ENCODE data around the gene ART5. TPM values are rescaled to one million over a fixed set of nuclear protein-coding genes. Genes with fewer than 3 reads are reported as not detected.

ART5 gene
- total and polyA plus RNA-seq, 2 donors: 0.09 to 0.39 TPM

DNA sequence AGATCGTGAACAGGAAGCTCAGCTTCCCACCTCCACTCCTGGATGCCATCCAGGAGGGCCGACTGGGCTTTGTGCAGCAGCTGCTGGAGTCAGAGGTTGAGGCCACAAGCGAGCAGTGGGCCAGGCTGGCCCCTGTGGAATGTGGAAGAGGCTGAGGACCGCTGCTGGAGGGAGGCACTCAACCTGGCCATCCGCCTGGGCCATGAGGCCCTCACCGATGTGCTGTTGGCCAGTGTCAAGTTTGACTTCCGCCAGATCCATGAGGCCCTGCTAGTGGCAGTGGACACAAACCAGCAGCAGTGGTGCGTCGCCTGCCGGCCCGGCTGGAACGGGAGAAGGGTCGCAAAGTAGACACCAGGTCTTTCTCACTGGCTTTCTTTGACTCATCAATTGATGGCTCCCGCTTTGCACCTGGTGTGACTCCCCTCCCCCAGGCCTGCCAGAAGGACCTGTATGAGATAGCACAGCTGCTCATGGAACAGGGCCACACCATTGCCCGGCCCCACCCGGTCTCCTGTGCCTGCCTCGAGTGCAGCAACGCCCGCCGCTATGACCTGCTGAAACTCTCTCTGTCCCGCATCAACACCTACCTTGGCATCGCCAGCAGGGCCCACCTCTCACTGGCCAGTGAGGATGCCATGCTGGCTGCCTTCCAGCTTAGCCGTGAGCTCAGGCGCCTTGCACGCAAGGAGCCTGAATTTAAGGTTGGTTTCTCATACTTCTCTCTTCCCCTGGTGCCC lies 24.9 kb downstream of the ART5 start:
- no peak overlapping the region for H3K27ac ChIP-seq (ENCODE audit: low read depth in 1 of 2, low read length in 1 of 2)
- DNase-seq (ENCODE audit: low read depth in 6 of 9, low spot score in 9 of 9): no peak
- H3K36me3 ChIP-seq (ENCODE audit: control insufficient read depth in 2 of 2, insufficient read depth in 2 of 2, low read length in 1 of 2): no peaks in the 10 kb centered on the region
- H3K4me3 ChIP-seq (ENCODE audit: low read length in 2 of 2): no peak overlapping the region
- H3K27me3 ChIP-seq (ENCODE audit: control insufficient read depth in 2 of 2, insufficient read depth in 1 of 2, low read length in 1 of 2): peaks cover 0 to 2% of the 10 kb centered on the region in 2 donors
- peaks cover 0 to 14% of the 10 kb centered on the region in 2 donors for H3K4me1 ChIP-seq (ENCODE audit: control insufficient read depth in 2 of 2, insufficient read depth in 2 of 2, low read length in 2 of 2)
- no peaks in the 10 kb centered on the region for H3K9me3 ChIP-seq (ENCODE audit: control insufficient read depth in 2 of 2, insufficient read depth in 1 of 2, low read length in 1 of 2)
- whole genome bisulfite sequencing: 88% methylated on average over 25 of the region's 25 CpGs

DNA sequence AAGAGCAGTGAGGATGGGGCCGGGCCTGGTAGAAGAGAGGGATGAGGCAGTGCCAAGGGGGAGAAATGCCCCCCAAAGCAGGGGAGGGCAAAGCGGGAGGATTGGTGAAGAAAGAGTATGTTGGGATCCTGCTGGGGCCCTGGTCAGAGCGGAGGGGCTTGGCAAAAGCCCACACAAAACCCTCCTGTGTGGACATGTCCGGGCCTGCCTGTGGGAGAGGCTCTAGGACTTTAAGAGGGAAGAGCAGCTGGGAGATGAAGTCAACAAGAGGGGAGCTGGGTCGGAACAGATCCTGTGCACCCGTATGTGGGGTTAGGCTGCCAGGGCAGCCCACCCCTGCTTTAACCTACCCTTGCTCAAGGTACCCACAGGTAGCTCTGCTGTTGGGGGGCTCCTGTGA lies 25.8 kb downstream of the ART5 start:
- H3K27ac ChIP-seq (ENCODE audit: low read depth in 1 of 2, low read length in 1 of 2): no peak overlapping the region
- H3K4me3 ChIP-seq (ENCODE audit: low read length in 2 of 2): no peak overlapping the region
- WGBS: 96% methylated on average over 6 of the region's 6 CpGs
- H3K27me3 ChIP-seq (ENCODE audit: control insufficient read depth in 2 of 2, insufficient read depth in 1 of 2, low read length in 1 of 2): peaks cover 0 to 2% of the 10 kb centered on the region in 2 donors
- H3K9me3 ChIP-seq (ENCODE audit: control insufficient read depth in 2 of 2, insufficient read depth in 1 of 2, low read length in 1 of 2): no peaks in the 10 kb centered on the region
- H3K4me1 ChIP-seq (ENCODE audit: control insufficient read depth in 2 of 2, insufficient read depth in 2 of 2, low read length in 2 of 2): peaks cover 0 to 14% of the 10 kb centered on the region in 2 donors
- H3K36me3 ChIP-seq (ENCODE audit: control insufficient read depth in 2 of 2, insufficient read depth in 2 of 2, low read length in 1 of 2): no peaks in the 10 kb centered on the region
- no peak for DNase-seq (ENCODE audit: low read depth in 6 of 9, low spot score in 9 of 9)

DNA sequence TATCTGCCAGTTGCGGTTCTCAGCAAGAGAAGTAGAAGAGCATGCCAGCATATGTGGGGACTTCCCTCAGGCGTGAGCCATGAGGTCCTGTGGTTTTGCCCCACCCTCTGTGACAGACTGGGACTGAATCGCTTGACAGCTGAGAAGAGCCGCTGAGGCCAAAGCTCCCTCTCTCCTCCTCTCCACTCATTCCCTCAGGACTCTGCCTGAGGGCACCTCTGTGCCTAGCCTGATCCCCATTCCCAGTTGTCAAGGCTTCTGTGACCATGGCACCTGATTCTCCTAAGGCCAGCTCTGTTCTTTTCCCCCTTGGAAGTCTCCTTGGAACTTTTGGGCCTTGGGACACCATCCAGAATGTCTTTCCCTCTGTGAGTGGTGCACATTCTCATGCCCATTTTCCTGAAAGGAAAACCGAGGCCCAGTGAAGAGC lies 27.0 kb downstream of the ART5 start:
- Histone ChIP-seq H3K9me3 (ENCODE audit: control insufficient read depth in 2 of 2, insufficient read depth in 1 of 2, low read length in 1 of 2) (no peaks in the 10 kb centered on the region), H3K36me3 (ENCODE audit: control insufficient read depth in 2 of 2, insufficient read depth in 2 of 2, low read length in 1 of 2) (no peaks in the 10 kb centered on the region), H3K4me1 (ENCODE audit: control insufficient read depth in 2 of 2, insufficient read depth in 2 of 2, low read length in 2 of 2) (peaks cover 0 to 14% of the 10 kb centered on the region in 2 donors), H3K27me3 (ENCODE audit: control insufficient read depth in 2 of 2, insufficient read depth in 1 of 2, low read length in 1 of 2) (peaks cover 0 to 2% of the 10 kb centered on the region in 2 donors), H3K4me3 (ENCODE audit: low read length in 2 of 2) (no peak overlapping the region), H3K27ac (ENCODE audit: low read depth in 1 of 2, low read length in 1 of 2) (no peak overlapping the region)
- peak in 4 of 9 donors; percentile 6 to 33 (median 16) for DNase-seq (ENCODE audit: low read depth in 6 of 9, low spot score in 9 of 9)
- 24% methylated on average over 5 of the region's 5 CpGs for WGBS

DNA sequence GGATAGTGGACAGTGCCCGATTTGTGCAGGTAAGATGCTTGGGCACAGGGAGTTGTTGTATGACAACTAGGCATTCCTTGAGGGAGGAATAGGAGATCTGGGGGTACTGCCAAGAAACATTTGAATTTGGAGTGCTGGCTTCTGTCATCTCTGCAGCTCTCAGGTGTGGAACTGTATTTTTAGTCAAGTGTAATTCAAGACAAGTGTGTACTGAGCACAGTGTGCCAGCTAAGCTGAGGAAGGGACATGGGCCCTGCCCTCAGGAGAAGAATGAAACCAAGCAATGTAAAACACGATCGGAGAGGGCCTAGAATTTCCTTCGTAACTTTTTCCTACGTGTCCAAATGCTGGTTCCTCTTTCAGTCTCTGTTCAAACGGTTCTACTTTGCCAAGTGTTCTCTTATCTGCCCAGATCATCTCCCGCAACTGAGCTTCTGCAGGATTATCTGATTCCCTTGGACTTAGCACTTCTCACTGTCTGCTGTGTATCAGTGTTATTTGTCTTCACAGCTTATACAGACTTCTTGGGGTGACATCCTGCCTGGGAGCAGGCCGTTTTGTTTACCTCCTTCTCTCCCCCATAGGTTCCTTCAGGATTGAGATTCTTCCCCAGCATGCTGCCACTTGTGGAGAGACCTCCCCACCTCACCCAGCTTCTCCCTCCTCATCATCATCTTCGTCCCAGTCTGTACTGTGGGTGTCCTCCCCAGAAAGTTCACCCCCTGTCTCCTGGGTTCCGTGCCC lies 27.6 kb downstream of the ART5 start:
- no peaks in the 10 kb centered on the region for H3K9me3 ChIP-seq (ENCODE audit: control insufficient read depth in 2 of 2, insufficient read depth in 1 of 2, low read length in 1 of 2)
- DNase-seq (ENCODE audit: low read depth in 6 of 9, low spot score in 9 of 9): peak in 2 of 9 donors; percentile 3 to 13
- H3K27ac ChIP-seq (ENCODE audit: low read depth in 1 of 2, low read length in 1 of 2): no peak overlapping the region
- H3K4me1 ChIP-seq (ENCODE audit: control insufficient read depth in 2 of 2, insufficient read depth in 2 of 2, low read length in 2 of 2): peaks cover 0 to 14% of the 10 kb centered on the region in 2 donors
- no peaks in the 10 kb centered on the region for H3K36me3 ChIP-seq (ENCODE audit: control insufficient read depth in 2 of 2, insufficient read depth in 2 of 2, low read length in 1 of 2)
- no peak overlapping the region for H3K4me3 ChIP-seq (ENCODE audit: low read length in 2 of 2)
- WGBS: 23% methylated on average over 10 of the region's 10 CpGs
- H3K27me3 ChIP-seq (ENCODE audit: control insufficient read depth in 2 of 2, insufficient read depth in 1 of 2, low read length in 1 of 2): peaks cover 0 to 2% of the 10 kb centered on the region in 2 donors

DNA sequence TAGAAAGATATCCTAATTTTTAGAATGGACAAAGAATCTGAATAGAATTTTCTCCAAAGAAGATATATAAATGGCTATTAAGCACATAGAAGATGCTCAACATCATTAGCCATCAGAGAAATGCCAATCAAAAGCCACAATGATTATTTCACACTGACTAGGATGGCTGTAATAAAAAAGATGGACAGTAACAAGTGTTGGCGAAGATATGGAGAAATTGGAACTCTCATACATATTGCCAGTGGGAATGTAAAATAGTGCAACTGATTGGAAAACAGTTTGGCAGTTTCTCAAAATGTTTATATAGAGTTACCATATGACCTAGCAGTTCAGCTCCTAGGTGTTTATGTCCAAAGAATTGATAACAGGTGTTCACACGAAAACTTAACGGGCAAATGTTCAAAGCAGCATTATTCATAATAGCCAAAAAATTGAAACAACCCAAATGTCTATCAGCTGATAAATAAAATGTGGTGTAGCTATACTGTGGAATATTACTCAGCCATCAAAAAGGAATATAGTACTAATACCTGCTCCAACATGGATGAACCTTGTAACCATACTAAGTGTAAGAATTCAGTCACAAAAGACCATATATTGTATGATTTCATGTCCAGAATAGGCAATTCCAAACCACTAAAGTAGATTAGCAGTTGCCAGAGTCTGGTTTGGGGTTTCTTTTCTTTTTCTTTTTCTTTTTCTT lies 29.7 kb downstream of the ART5 start:
- no peak overlapping the region for H3K27ac ChIP-seq (ENCODE audit: low read depth in 1 of 2, low read length in 1 of 2)
- no peaks in the 10 kb centered on the region for H3K36me3 ChIP-seq (ENCODE audit: control insufficient read depth in 2 of 2, insufficient read depth in 2 of 2, low read length in 1 of 2)
- H3K4me1 ChIP-seq (ENCODE audit: control insufficient read depth in 2 of 2, insufficient read depth in 2 of 2, low read length in 2 of 2): peaks cover 0 to 14% of the 10 kb centered on the region in 2 donors
- H3K9me3 ChIP-seq (ENCODE audit: control insufficient read depth in 2 of 2, insufficient read depth in 1 of 2, low read length in 1 of 2): no peaks in the 10 kb centered on the region
- H3K27me3 ChIP-seq (ENCODE audit: control insufficient read depth in 2 of 2, insufficient read depth in 1 of 2, low read length in 1 of 2): peaks cover 0 to 2% of the 10 kb centered on the region in 2 donors
- DNase-seq (ENCODE audit: low read depth in 6 of 9, low spot score in 9 of 9): no peak
- WGBS: 80% methylated on average over 3 of the region's 3 CpGs
- H3K4me3 ChIP-seq (ENCODE audit: low read length in 2 of 2): no peak overlapping the region

DNA sequence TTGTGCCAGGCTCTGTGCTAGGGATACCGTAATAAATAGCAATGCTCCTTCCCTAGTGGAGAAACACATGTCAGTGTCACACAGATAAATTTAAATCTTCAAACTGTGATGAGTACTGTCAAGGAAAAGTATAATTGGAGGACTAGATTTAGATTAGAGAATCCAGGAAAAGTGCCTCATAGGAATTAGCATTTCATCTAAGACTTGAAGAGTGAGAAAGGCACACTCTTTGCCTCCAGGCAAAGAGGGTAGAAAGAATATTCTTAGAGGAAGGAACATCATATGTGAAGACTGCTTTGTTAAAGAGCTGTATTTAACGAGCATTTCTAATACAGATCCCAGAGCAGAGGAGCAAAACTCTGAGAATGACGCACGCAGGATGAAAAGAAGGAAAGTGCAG lies 30.9 kb downstream of the ART5 start:
- H3K4me3 ChIP-seq (ENCODE audit: low read length in 2 of 2): no peak overlapping the region
- no peak overlapping the region for H3K27ac ChIP-seq (ENCODE audit: low read depth in 1 of 2, low read length in 1 of 2)
- H3K4me1 ChIP-seq (ENCODE audit: control insufficient read depth in 2 of 2, insufficient read depth in 2 of 2, low read length in 2 of 2): peaks cover 0 to 13% of the 10 kb centered on the region in 2 donors
- H3K36me3 ChIP-seq (ENCODE audit: control insufficient read depth in 2 of 2, insufficient read depth in 2 of 2, low read length in 1 of 2): no peaks in the 10 kb centered on the region
- no peaks in the 10 kb centered on the region for H3K9me3 ChIP-seq (ENCODE audit: control insufficient read depth in 2 of 2, insufficient read depth in 1 of 2, low read length in 1 of 2)
- no peak for DNase-seq (ENCODE audit: low read depth in 6 of 9, low spot score in 9 of 9)
- WGBS: 98% methylated on average over 4 of the region's 4 CpGs
- H3K27me3 ChIP-seq (ENCODE audit: control insufficient read depth in 2 of 2, insufficient read depth in 1 of 2, low read length in 1 of 2): peaks cover 0 to 2% of the 10 kb centered on the region in 2 donors

DNA sequence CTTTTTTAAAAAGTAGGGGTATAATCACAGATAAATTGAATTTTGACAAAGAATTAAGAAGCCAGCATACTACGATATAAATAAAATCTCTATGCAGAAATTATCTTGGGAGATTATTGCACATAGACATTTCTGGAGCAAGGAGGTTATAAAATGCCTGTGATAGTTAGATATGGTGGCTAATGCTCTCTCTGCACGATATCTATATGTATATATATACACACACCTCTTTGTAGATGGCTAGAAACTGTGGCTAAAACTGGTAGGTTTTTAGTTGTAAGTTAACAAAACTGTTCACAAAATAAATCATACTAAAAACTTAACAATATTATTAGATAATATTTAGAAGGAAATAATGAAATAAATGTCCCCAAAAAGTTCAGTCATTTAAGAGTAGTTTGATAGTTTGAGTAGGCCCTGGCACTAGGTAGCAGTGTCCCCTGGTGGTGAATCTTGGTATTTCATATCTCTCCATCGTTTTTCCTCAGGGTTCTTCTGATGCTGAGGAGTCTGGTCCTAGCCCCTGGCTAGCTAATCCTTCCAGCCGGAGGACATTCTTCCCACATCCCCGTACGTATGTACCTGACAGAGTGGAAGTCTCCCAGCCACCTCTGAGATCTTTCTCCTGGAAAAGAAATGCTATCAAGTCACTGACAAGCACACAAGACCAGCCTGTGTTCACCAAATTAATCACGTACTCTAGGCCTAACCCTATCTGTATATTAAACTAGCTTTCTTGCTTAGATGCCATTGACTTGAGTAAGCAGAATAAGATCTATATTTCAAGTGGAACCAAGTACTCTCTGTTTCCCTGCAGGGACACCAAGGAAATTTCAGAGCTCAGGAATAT lies 32.2 kb downstream of the ART5 start:
- peak in 6 of 9 donors; percentile 23 to 50 (median 30) for DNase-seq (ENCODE audit: low read depth in 6 of 9, low spot score in 9 of 9)
- Histone ChIP-seq H3K27me3 (ENCODE audit: control insufficient read depth in 2 of 2, insufficient read depth in 1 of 2, low read length in 1 of 2) (peaks cover 0 to 2% of the 10 kb centered on the region in 2 donors), H3K27ac (ENCODE audit: low read depth in 1 of 2, low read length in 1 of 2) (no peak overlapping the region), H3K9me3 (ENCODE audit: control insufficient read depth in 2 of 2, insufficient read depth in 1 of 2, low read length in 1 of 2) (no peaks in the 10 kb centered on the region), H3K36me3 (ENCODE audit: control insufficient read depth in 2 of 2, insufficient read depth in 2 of 2, low read length in 1 of 2) (no peaks in the 10 kb centered on the region), H3K4me1 (ENCODE audit: control insufficient read depth in 2 of 2, insufficient read depth in 2 of 2, low read length in 2 of 2) (peaks cover 0 to 8% of the 10 kb centered on the region in 2 donors), H3K4me3 (ENCODE audit: low read length in 2 of 2) (no peak overlapping the region)
- 75% methylated on average over 7 of the region's 7 CpGs for WGBS

DNA sequence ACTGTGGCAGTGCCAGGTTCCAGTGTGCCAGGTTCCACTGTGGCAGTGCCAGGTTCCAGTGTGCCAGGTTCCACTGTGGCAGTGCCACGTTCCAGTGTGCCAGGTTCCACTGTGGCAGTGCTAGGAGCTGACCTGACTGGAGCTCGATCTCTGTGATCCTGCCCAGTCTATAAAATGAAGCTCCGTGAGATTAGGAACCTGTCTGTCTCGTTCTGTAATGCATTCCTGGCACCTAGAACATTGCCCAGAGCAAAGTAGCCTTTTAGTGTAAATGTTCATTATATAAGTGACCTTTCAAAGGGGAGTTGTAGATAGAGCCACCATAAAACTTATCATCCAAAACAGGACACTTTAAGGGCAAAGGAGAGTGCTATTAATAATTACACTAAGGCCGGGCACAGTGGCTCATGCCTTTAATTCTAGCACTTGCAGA lies 36.0 kb downstream of the ART5 start:
- Histone ChIP-seq H3K4me3 (ENCODE audit: low read length in 2 of 2) (no peak overlapping the region), H3K27me3 (ENCODE audit: control insufficient read depth in 2 of 2, insufficient read depth in 1 of 2, low read length in 1 of 2) (peaks cover 0 to 2% of the 10 kb centered on the region in 2 donors), H3K36me3 (ENCODE audit: control insufficient read depth in 2 of 2, insufficient read depth in 2 of 2, low read length in 1 of 2) (no peaks in the 10 kb centered on the region), H3K9me3 (ENCODE audit: control insufficient read depth in 2 of 2, insufficient read depth in 1 of 2, low read length in 1 of 2) (no peaks in the 10 kb centered on the region), H3K4me1 (ENCODE audit: control insufficient read depth in 2 of 2, insufficient read depth in 2 of 2, low read length in 2 of 2) (no peaks in the 10 kb centered on the region), H3K27ac (ENCODE audit: low read depth in 1 of 2, low read length in 1 of 2) (no peak overlapping the region)
- no peak for DNase-seq (ENCODE audit: low read depth in 6 of 9, low spot score in 9 of 9)
- 94% methylated on average over 5 of the region's 5 CpGs for WGBS

All from thymus (tissue), 11 donors.